Measurements from ENCODE around the gene DTL. TPM values are rescaled to one million over a fixed set of nuclear protein-coding genes. Genes with fewer than 3 reads are reported as not detected.
"Not testable (repeated sequence)": the region's sequence is repeated elsewhere in the genome, so short reads cannot be mapped to it uniquely, and the experiment has no call there.

The DTL gene
- total RNA-seq, 1 experiment from 2014 or later: 73.0 TPM

GRCh38 chr1:212021563-212021962 is 14.0 kb upstream of the DTL start:
- no peak overlapping the region for H3K27ac ChIP-seq (ENCODE audit: insufficient read length, low read depth, low read length)
- TF ChIP-seq CTCF (conservative IDR thresholded peaks at IDR 0.05): no peak
- no peak overlapping the region for H3K4ac ChIP-seq (ENCODE audit: low read depth, low read length)
- H3K18ac ChIP-seq (ENCODE audit: insufficient read length, low read depth, low read length): no peak overlapping the region
- H3K4me1 ChIP-seq (ENCODE audit: insufficient read depth, low read length): no peaks in the 10 kb centered on the region
- H3T11ph ChIP-seq (ENCODE audit: low read length): no peak overlapping the region
- H3K9me3 Mint-ChIP-seq: peaks cover 11 to 12% of the 10 kb centered on the region in 2 experiments
- DNase-seq: no peak
- no peak overlapping the region for H3K56ac ChIP-seq (ENCODE audit: insufficient read length, low read depth, low read length)
- no peak overlapping the region for H2BK5ac ChIP-seq (ENCODE audit: insufficient read length, low read length)
- no peaks in the 10 kb centered on the region for H3K79me1 ChIP-seq (ENCODE audit: insufficient read depth, low read depth, low read length, poor library complexity, severe bottlenecking)
- no peak overlapping the region for H4K8ac ChIP-seq (replicated peaks; ENCODE audit: insufficient read length, low read depth, low read length)
- peaks cover 23 to 33% (median 28%) of the 10 kb centered on the region in 3 experiments for H3K36me3 Mint-ChIP-seq (ENCODE audit: insufficient read depth in 1 of 3, low read depth in 3 of 3)
- H3K9ac ChIP-seq (ENCODE audit: extremely low read depth, insufficient read length, low read length): no peak overlapping the region
- no peaks in the 10 kb centered on the region; the same call in 1 of the 2 replicates for H3K79me2 ChIP-seq (ENCODE audit: insufficient read depth, low read length)
- H3K14ac ChIP-seq (ENCODE audit: insufficient read depth, low read length): no peak overlapping the region
- H2AFZ ChIP-seq (ENCODE audit: low read length): no peak overlapping the region
- H2AK5ac ChIP-seq (ENCODE audit: insufficient read length, low read length): no peak overlapping the region
- no peak overlapping the region for H3K27ac Mint-ChIP-seq
- no peaks in the 10 kb centered on the region for H3K27me3 ChIP-seq (ENCODE audit: insufficient read depth, low read length)
- no peak overlapping the region for H4K91ac ChIP-seq (ENCODE audit: insufficient read length, low read depth, low read length)
- no peak overlapping the region for H3K4me2 ChIP-seq (ENCODE audit: insufficient read depth, insufficient read length, low read length)
- H2BK120ac ChIP-seq (ENCODE audit: low read depth, low read length, poor library complexity, severe bottlenecking): no peak overlapping the region
- H3K4me3 Mint-ChIP-seq: no peak overlapping the region
- H4K20me1 ChIP-seq (ENCODE audit: control insufficient read depth, insufficient read depth, insufficient read length): no peaks in the 10 kb centered on the region
- no peak overlapping the region for H2BK20ac ChIP-seq (ENCODE audit: low read depth, low read length, poor library complexity, severe bottlenecking)
- no CpG with 5 or more reads among the region's 2 CpGs for WGBS (ENCODE audit: extremely low coverage, insufficient read length, low lambda C conversion rate)
- H3K23me2 ChIP-seq (ENCODE audit: insufficient read length, low read depth, low read length, poor library complexity, severe bottlenecking): no peaks in the 10 kb centered on the region
- H2BK12ac ChIP-seq (ENCODE audit: insufficient read length, low read depth, low read length): no peak overlapping the region
- H3K23ac ChIP-seq (ENCODE audit: insufficient read length, low read depth, low read length): no peak overlapping the region
- H3K4me1 Mint-ChIP-seq: no peaks in the 10 kb centered on the region
- no peaks in the 10 kb centered on the region for H3K9me3 ChIP-seq (ENCODE audit: control insufficient read depth, low read depth, low read length)
- H4K5ac ChIP-seq (ENCODE audit: insufficient read length, low read depth, low read length): no peak overlapping the region
- no peaks in the 10 kb centered on the region for H3K27me3 Mint-ChIP-seq (ENCODE audit: low read depth)
- H2BK15ac ChIP-seq (ENCODE audit: low read depth, low read length): no peak overlapping the region

- H3K27me3 Mint-ChIP-seq (ENCODE audit: low read depth); H3K4me2 ChIP-seq (ENCODE audit: insufficient read depth, insufficient read length, low read length): not testable (repeated sequence)
Measured at GRCh38 chr1:212022908-212023307, 12.6 kb upstream of the DTL start.

More at GRCh38 chr1:212022908-212023307, 12.6 kb upstream of the DTL start:
- H2BK12ac ChIP-seq (ENCODE audit: insufficient read length, low read depth, low read length); H2BK5ac ChIP-seq (ENCODE audit: insufficient read length, low read length); DNase-seq; H3K9ac ChIP-seq (ENCODE audit: extremely low read depth, insufficient read length, low read length); H2AK5ac ChIP-seq (ENCODE audit: insufficient read length, low read length); H2BK120ac ChIP-seq (ENCODE audit: low read depth, low read length, poor library complexity, severe bottlenecking); H3K4me1 Mint-ChIP-seq; H3T11ph ChIP-seq (ENCODE audit: low read length); H3K23me2 ChIP-seq (ENCODE audit: insufficient read length, low read depth, low read length, poor library complexity, severe bottlenecking); H3K4me1 ChIP-seq (ENCODE audit: insufficient read depth, low read length); H3K4ac ChIP-seq (ENCODE audit: low read depth, low read length); H2BK20ac ChIP-seq (ENCODE audit: low read depth, low read length, poor library complexity, severe bottlenecking); H2BK15ac ChIP-seq (ENCODE audit: low read depth, low read length); H3K79me2 ChIP-seq (ENCODE audit: insufficient read depth, low read length); H3K14ac ChIP-seq (ENCODE audit: insufficient read depth, low read length); H4K20me1 ChIP-seq (ENCODE audit: control insufficient read depth, insufficient read depth, insufficient read length); H4K91ac ChIP-seq (ENCODE audit: insufficient read length, low read depth, low read length); H2AFZ ChIP-seq (ENCODE audit: low read length); H3K27ac ChIP-seq (ENCODE audit: insufficient read length, low read depth, low read length); H3K4me3 Mint-ChIP-seq; H4K5ac ChIP-seq (ENCODE audit: insufficient read length, low read depth, low read length); H3K79me1 ChIP-seq (ENCODE audit: insufficient read depth, low read depth, low read length, poor library complexity, severe bottlenecking); H3K27ac Mint-ChIP-seq; H3K56ac ChIP-seq (ENCODE audit: insufficient read length, low read depth, low read length); H4K8ac ChIP-seq (replicated peaks; ENCODE audit: insufficient read length, low read depth, low read length); H3K18ac ChIP-seq (ENCODE audit: insufficient read length, low read depth, low read length); H3K27me3 ChIP-seq (ENCODE audit: insufficient read depth, low read length); H3K9me3 ChIP-seq (ENCODE audit: control insufficient read depth, low read depth, low read length); H3K23ac ChIP-seq (ENCODE audit: insufficient read length, low read depth, low read length): not testable (repeated sequence)
- H3K36me3 Mint-ChIP-seq (ENCODE audit: insufficient read depth in 1 of 3, low read depth in 3 of 3): peaks cover 19 to 24% (median 24%) of the 10 kb centered on the region in 3 experiments
- peaks cover 11 to 12% of the 10 kb centered on the region in 2 experiments for H3K9me3 Mint-ChIP-seq

Data from H9 (cell line).